ENCODE measurements around the gene CLDN15. TPM values are rescaled to one million over a fixed set of nuclear protein-coding genes. Genes with fewer than 3 reads are reported as not detected.
A peak's percentile ranks its signal among the peaks of the same experiment; 100 is the strongest.

CLDN15 gene
- polyA plus RNA-seq, 3 donors: 19.3 TPM; not detected in 2

DNA sequence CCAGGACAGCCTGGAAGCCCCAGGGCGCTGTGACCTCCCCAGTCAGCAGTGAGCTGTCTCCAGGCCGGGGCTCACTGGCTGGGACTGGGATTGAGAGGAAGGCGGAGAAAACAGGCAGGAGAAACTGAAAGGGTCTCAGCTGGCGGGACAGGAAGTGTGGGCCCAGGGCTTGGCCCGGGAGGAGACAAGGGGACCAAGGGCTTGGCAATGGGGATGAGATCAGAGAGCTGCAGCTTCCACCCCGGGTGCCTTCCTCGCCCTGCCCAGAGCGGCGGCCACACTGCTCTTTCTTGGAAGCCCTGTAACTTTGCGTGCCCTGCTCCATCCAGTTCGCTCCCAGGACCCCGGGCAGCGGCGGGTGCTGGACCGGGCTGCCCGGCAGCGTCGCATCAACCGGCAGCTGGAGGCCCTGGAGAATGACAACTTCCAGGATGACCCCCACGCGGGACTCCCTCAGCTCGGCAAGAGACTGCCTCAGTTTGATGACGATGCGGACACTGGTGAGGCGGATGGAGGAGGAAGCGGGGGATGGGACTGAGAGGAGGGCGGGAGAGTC lies 15.2 kb downstream of the CLDN15 start:
- peaks cover 10 to 21% of the 10 kb centered on the region in 2 donors for H3K4me1 ChIP-seq (ENCODE audit: control insufficient read depth in 1 of 2, insufficient read depth in 2 of 2, low read length in 2 of 2)
- Mint-ChIP-seq H3K4me3 (no peak overlapping the region), H3K9me3 (no peaks in the 10 kb centered on the region), H3K27ac (peak overlapping the region in 2 of 7 donors; percentile 61 to 76), H3K36me3 (peaks cover 49 to 70% of the 10 kb centered on the region in 2 donors), H3K27me3 (ENCODE audit: low read depth in 3 of 3) (peaks cover 0 to 2% (median 0%) of the 10 kb centered on the region in 3 donors), H3K4me1 (peaks cover 18% of the 10 kb centered on the region)
- H3K27me3 ChIP-seq (ENCODE audit: control insufficient read depth in 2 of 2, insufficient read depth in 2 of 2, low read length in 2 of 2): no peaks in the 10 kb centered on the region
- intact Hi-C loops (cut with micrococcal nuclease): no loop called here
- peaks cover 37 to 62% of the 10 kb centered on the region in 2 donors for H3K36me3 ChIP-seq (replicated peaks in 1 of 2; ENCODE audit: control insufficient read depth in 1 of 2, insufficient read depth in 2 of 2, low read length in 2 of 2)
- no peak overlapping the region for H3K4me3 ChIP-seq (replicated peaks in 1 of 3; ENCODE audit: low read depth in 2 of 3, low read length in 3 of 3)
- H3K27ac ChIP-seq (ENCODE audit: low read depth in 1 of 2, low read length in 2 of 2): no peak overlapping the region
- no peak overlapping the region for H2AFZ ChIP-seq (ENCODE audit: insufficient read depth, low read depth, low read length, poor library complexity, severe bottlenecking)
- H3K79me2 ChIP-seq (ENCODE audit: insufficient read depth, low read length): peaks cover 44% of the 10 kb centered on the region
- no peak overlapping the region for H3K4me2 ChIP-seq (replicated peaks; ENCODE audit: extremely low read depth, low read length, poor library complexity, severe bottlenecking)
- no peak for DNase-seq
- no peak overlapping the region for H3K9ac ChIP-seq (ENCODE audit: insufficient read depth, low read length, poor library complexity, severe bottlenecking)
- TF ChIP-seq, protein P1, sequence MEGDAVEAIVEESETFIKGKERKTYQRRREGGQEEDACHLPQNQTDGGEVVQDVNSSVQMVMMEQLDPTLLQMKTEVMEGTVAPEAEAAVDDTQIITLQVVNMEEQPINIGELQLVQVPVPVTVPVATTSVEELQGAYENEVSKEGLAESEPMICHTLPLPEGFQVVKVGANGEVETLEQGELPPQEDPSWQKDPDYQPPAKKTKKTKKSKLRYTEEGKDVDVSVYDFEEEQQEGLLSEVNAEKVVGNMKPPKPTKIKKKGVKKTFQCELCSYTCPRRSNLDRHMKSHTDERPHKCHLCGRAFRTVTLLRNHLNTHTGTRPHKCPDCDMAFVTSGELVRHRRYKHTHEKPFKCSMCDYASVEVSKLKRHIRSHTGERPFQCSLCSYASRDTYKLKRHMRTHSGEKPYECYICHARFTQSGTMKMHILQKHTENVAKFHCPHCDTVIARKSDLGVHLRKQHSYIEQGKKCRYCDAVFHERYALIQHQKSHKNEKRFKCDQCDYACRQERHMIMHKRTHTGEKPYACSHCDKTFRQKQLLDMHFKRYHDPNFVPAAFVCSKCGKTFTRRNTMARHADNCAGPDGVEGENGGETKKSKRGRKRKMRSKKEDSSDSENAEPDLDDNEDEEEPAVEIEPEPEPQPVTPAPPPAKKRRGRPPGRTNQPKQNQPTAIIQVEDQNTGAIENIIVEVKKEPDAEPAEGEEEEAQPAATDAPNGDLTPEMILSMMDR (IDR thresholded peaks at IDR 0.05): no peak
- WGBS (ENCODE audit: insufficient coverage): 94% methylated on average over 13 of the region's 27 CpGs
- peaks cover 19% of the 10 kb centered on the region for H4K20me1 ChIP-seq (ENCODE audit: insufficient read depth, low read length)
- no peaks in the 10 kb centered on the region for H3K9me3 ChIP-seq (replicated peaks in 1 of 2; ENCODE audit: control insufficient read depth in 1 of 2, insufficient read depth in 1 of 2, low read length in 2 of 2)

DNA sequence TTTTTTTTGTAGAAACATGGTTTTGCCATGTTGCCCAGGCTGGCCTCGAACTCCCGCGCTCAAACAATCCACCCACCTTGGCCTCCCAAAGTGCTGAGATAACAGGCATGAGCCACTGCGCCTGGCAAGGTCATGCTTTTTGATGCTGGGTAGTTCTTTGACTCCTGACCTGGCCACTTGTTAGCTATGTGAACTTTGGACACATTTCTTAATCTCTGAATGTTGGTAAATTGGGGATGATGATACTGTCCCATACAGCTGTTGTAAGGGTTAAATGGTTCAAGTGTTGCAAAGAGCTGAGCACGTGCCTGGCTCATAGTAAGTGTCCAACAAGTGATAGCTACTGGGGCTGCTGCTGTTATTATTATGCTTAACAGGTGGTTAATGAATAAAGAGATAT lies 17.3 kb downstream of the CLDN15 start:
- peaks cover 60% of the 10 kb centered on the region for H3K79me2 ChIP-seq (ENCODE audit: insufficient read depth, low read length)
- no peak for DNase-seq

More for the DNA sequence above, 17.3 kb downstream of the CLDN15 start:
- Histone ChIP-seq H3K4me3 (replicated peaks in 1 of 3; ENCODE audit: low read depth in 2 of 3, low read length in 3 of 3) (no peak overlapping the region), H2AFZ (ENCODE audit: insufficient read depth, low read depth, low read length, poor library complexity, severe bottlenecking) (no peak overlapping the region), H3K9ac (ENCODE audit: insufficient read depth, low read length, poor library complexity, severe bottlenecking) (no peak overlapping the region), H3K4me1 (ENCODE audit: control insufficient read depth in 1 of 2, insufficient read depth in 2 of 2, low read length in 2 of 2) (peaks cover 24 to 37% of the 10 kb centered on the region in 2 donors), H4K20me1 (ENCODE audit: insufficient read depth, low read length) (peaks cover 27% of the 10 kb centered on the region), H3K4me2 (replicated peaks; ENCODE audit: extremely low read depth, low read length, poor library complexity, severe bottlenecking) (no peak overlapping the region), H3K9me3 (replicated peaks in 1 of 2; ENCODE audit: control insufficient read depth in 1 of 2, insufficient read depth in 1 of 2, low read length in 2 of 2) (no peaks in the 10 kb centered on the region), H3K27me3 (ENCODE audit: control insufficient read depth in 2 of 2, insufficient read depth in 2 of 2, low read length in 2 of 2) (no peaks in the 10 kb centered on the region), H3K27ac (ENCODE audit: low read depth in 1 of 2, low read length in 2 of 2) (no peak overlapping the region), H3K36me3 (replicated peaks in 1 of 2; ENCODE audit: control insufficient read depth in 1 of 2, insufficient read depth in 2 of 2, low read length in 2 of 2) (peaks cover 31 to 50% of the 10 kb centered on the region in 2 donors)
- intact Hi-C loops (cut with micrococcal nuclease): no loop called here
- Mint-ChIP-seq H3K36me3 (peaks cover 43 to 57% of the 10 kb centered on the region in 2 donors), H3K4me1 (peaks cover 32% of the 10 kb centered on the region), H3K27ac (no peak overlapping the region), H3K27me3 (ENCODE audit: low read depth in 3 of 3) (peaks cover 0 to 2% (median 0%) of the 10 kb centered on the region in 3 donors), H3K9me3 (no peaks in the 10 kb centered on the region), H3K4me3 (no peak overlapping the region)
- TF ChIP-seq, protein P1 (IDR thresholded peaks at IDR 0.05): no peak
- 97% methylated on average over 2 of the region's 5 CpGs for WGBS (ENCODE audit: insufficient coverage)

All from CD14-positive monocyte (primary cell).